22Rv1 (cell line): ENCODE results near the gene CEP131.

Source experiments
- CTCF ChIP-seq: fragments of 450-650 bp; IDR thresholded peaks from 2 replicates; pipeline ENCODE4 v1.5.1; 2017; ENCODE audit warnings: mild to moderate bottlenecking
- ZFX ChIP-seq: fragments of 450-650 bp; IDR thresholded peaks from 2 replicates; pipeline ENCODE4 v1.6.1; 2017; ENCODE audit warnings: antibody characterized with exemption, borderline replicate concordance

DNA sequence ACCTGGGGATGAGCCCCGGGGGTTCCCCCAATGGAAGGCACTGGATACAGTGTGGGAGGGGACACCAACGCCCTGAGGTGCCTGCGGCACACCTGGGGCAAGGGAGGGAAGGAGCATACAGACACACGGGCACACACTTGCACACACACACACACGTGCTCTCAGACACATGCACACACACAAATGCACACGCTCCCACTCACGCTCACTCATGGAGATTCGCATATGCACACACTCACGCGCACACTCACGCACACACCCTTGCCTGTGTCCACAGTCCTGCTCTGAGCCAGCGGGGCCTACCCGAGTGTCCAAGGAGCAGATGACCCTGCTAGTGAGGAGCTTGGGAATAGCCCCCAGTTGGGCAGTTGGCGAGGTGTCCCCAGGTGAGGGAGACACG, 74.2 kb downstream of the CEP131 start:
- TF ChIP-seq CTCF (no peak), ZFX (no peak)
